Activated naive CD8-positive, alpha-beta T cell treated with anti-CD3 and anti-CD28 coated beads, Interleukin-2, amount 50 U/mL, for 16 hours (primary cell): ENCODE measurements around the gene PPM1E.
"Not testable (repeated sequence)": the region's sequence is repeated elsewhere in the genome, so short reads cannot be mapped to it uniquely, and the experiment has no call there.

Experiments used
- DNase-seq: peaks from one replicate; pipeline ENCODE4 v3.0.0-alpha.2; 2020; ENCODE audit warnings: low read depth, low spot score

Gene PPM1E

GRCh38 chr17:58840820-58841612, 85.4 kb downstream of the PPM1E start:
- DNase-seq = no peak

GRCh38 chr17:58846413-58846812, 90.8 kb downstream of the PPM1E start:
- not testable (repeated sequence) for DNase-seq

GRCh38 chr17:58850106-58850505, 94.5 kb downstream of the PPM1E start:
- not testable (repeated sequence) for DNase-seq

GRCh38 chr17:58865301-58865700, 109.6 kb downstream of the PPM1E start:
- no peak for DNase-seq

- DNase-seq = no peak
Measured at GRCh38 chr17:58870747-58871146, 115.1 kb downstream of the PPM1E start.

- DNase-seq = no peak
Measured at GRCh38 chr17:58873926-58874325, 118.3 kb downstream of the PPM1E start.

- DNase-seq = no peak
Measured at GRCh38 chr17:58875261-58875660, 119.6 kb downstream of the PPM1E start.

GRCh38 chr17:58884161-58884560, 128.5 kb downstream of the PPM1E start:
- no peak for DNase-seq

GRCh38 chr17:58886514-58886913, 130.9 kb downstream of the PPM1E start:
- no peak for DNase-seq

GRCh38 chr17:58889928-58890327, 134.3 kb downstream of the PPM1E start:
- DNase-seq = no peak

- DNase-seq = no peak
Measured at GRCh38 chr17:58899191-58899590, 143.5 kb downstream of the PPM1E start.

GRCh38 chr17:58902322-58902721, 146.7 kb downstream of the PPM1E start:
- no peak for DNase-seq

- no peak for DNase-seq
Measured at GRCh38 chr17:58911741-58912343, 156.2 kb downstream of the PPM1E start.

- no peak for DNase-seq
Measured at GRCh38 chr17:58913552-58913951, 157.9 kb downstream of the PPM1E start.

- DNase-seq = no peak
Measured at GRCh38 chr17:58913971-58914769, 158.5 kb downstream of the PPM1E start.

GRCh38 chr17:58917228-58917627, 161.6 kb downstream of the PPM1E start:
- DNase-seq = no peak

- no peak for DNase-seq
Measured at GRCh38 chr17:58918072-58918471, 162.4 kb downstream of the PPM1E start.

- DNase-seq = no peak
Measured at GRCh38 chr17:58918884-58919283, 163.2 kb downstream of the PPM1E start.

GRCh38 chr17:58920773-58921172, 165.1 kb downstream of the PPM1E start:
- DNase-seq = no peak

- no peak for DNase-seq
Measured at GRCh38 chr17:58932956-58933355, 177.3 kb downstream of the PPM1E start.

GRCh38 chr17:58936295-58936694, 180.6 kb downstream of the PPM1E start:
- DNase-seq = no peak

GRCh38 chr17:58944166-58944565, 188.5 kb downstream of the PPM1E start:
- no peak for DNase-seq
